ENCODE data around the gene IDH1. TPM values are rescaled to one million over a fixed set of nuclear protein-coding genes. Genes with fewer than 3 reads are reported as not detected.
"Not testable (repeated sequence)": the region's sequence is repeated elsewhere in the genome, so short reads cannot be mapped to it uniquely, and the experiment has no call there.

The IDH1 gene
- total and polyA plus RNA-seq, 10 of the 15 experiments (the other 5 are each of a cell fraction or from before 2014, with no cell fraction given), result 39.0 to 114 (median 55.0) TPM

DNA sequence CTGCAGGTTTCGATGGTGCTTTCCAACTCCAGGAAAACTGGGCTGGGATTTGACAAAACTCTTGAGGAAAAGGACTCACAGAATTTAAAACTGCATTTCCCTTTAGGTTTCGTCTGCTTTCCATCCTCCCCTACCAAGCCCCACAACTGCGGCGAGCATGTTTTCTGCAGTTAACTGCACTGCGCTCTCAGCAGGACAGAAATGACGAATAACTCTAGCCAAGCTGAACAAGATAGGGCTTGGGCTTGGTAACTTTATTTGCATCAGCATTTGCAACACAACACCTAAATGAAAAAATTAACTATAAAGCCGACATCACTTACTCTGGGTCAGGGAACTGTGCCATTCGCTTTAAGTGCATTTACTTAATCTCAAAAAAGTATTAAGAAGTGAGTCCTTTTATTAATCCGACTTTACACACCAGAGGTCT is 10.5 kb upstream of the IDH1 start (continued):
- TF ChIP-seq, protein P1, sequence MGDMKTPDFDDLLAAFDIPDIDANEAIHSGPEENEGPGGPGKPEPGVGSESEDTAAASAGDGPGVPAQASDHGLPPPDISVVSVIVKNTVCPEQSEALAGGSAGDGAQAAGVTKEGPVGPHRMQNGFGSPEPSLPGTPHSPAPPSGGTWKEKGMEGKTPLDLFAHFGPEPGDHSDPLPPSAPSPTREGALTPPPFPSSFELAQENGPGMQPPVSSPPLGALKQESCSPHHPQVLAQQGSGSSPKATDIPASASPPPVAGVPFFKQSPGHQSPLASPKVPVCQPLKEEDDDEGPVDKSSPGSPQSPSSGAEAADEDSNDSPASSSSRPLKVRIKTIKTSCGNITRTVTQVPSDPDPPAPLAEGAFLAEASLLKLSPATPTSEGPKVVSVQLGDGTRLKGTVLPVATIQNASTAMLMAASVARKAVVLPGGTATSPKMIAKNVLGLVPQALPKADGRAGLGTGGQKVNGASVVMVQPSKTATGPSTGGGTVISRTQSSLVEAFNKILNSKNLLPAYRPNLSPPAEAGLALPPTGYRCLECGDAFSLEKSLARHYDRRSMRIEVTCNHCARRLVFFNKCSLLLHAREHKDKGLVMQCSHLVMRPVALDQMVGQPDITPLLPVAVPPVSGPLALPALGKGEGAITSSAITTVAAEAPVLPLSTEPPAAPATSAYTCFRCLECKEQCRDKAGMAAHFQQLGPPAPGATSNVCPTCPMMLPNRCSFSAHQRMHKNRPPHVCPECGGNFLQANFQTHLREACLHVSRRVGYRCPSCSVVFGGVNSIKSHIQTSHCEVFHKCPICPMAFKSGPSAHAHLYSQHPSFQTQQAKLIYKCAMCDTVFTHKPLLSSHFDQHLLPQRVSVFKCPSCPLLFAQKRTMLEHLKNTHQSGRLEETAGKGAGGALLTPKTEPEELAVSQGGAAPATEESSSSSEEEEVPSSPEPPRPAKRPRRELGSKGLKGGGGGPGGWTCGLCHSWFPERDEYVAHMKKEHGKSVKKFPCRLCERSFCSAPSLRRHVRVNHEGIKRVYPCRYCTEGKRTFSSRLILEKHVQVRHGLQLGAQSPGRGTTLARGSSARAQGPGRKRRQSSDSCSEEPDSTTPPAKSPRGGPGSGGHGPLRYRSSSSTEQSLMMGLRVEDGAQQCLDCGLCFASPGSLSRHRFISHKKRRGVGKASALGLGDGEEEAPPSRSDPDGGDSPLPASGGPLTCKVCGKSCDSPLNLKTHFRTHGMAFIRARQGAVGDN (IDR thresholded peaks at IDR 0.05), result peak; percentile 83; the same call in 1 of the 2 replicates
- TF ChIP-seq CREB1 (IDR thresholded peaks at IDR 0.05; ENCODE audit: low read depth), result peak; percentile 82
- peak; percentile 72 for TF ChIP-seq GABPA (IDR thresholded peaks at IDR 0.05; ENCODE audit: low read depth)
- peak; percentile 65; the same call in 1 of the 2 replicates for TF ChIP-seq YY1 (IDR thresholded peaks at IDR 0.05; ENCODE audit: low read depth, low read length)
- peak; percentile 71; the same call in 1 of the 2 replicates for TF ChIP-seq CREM (IDR thresholded peaks at IDR 0.05; ENCODE audit: low read depth)
- TF ChIP-seq SIN3A (IDR thresholded peaks at IDR 0.05; ENCODE audit: low read depth, low read length), result 0 out of 2 replicates have a peak, but pooled peaks have one; percentile 3

DNA sequence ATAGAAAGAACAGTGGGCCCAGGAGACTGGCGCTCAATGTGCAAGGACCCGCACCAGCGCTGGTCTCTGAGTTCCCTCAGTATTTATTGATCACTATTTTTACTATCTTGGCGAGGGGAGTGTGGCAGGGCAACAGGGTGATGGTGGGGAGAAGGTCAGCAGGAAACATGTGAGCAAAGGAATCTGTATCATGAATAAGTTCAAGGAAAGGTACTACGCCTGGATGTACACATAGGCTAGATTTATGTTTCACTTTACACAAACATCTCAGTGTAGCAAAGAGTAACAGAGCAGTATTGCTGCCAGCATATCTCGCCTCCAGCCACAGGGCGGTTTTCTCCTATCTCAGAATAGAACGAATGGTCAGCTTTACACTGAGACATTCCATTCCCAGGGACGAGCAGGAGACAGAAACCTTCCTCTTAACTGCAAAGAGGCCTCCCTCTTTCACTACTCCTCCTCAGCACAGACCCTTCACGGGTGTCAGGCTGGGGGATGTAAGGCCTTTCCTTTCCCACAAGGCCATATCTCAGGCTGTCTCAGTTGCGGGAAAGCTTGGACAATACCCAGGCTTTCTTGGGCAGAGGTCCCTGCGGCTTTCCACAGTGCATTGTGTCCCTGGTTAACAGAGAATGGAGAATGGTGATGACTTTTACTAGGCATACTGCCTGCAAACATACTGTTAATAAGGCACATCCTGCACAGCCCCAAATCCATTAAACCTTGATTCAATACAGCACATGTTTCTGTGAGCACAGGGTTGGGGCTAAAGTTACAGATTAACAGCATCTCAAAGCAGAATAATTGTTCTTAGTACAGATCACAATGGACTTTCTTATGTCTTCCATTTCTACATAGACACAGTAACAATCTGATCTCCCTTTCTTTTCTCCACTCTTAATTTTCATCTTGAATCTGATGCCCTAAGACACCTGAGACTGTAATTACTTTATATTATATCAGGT is 2.3 kb upstream of the IDH1 start:
- intact Hi-C loops (cut with micrococcal nuclease; ENCODE audit: unreplicated experiment); H3K9me3 ChIP-seq (replicated peaks; ENCODE audit: control insufficient read depth, insufficient read depth, low read length); H4K20me1 ChIP-seq (ENCODE audit: control insufficient read depth, insufficient read depth); H3K4me3 ChIP-seq; H3K4me1 ChIP-seq (ENCODE audit: control insufficient read depth, insufficient read depth, low read length); H3K4me2 ChIP-seq (ENCODE audit: control insufficient read depth, insufficient read depth); FAIRE-seq; H3K36me3 ChIP-seq (ENCODE audit: control insufficient read depth in 2 of 2, insufficient read depth in 2 of 2, low read length in 1 of 2); H3K27me3 ChIP-seq (replicated peaks in 1 of 2; ENCODE audit: control insufficient read depth in 2 of 2, insufficient read depth in 2 of 2, low read length in 1 of 2); DNase-seq (ENCODE audit: low read depth, low spot score); POLR2A ChIA-PET; H3K79me2 ChIP-seq (ENCODE audit: control insufficient read depth, insufficient read depth, low read length); H3K9ac ChIP-seq (ENCODE audit: control insufficient read depth, insufficient read depth, low read length); H3K27ac ChIP-seq (ENCODE audit: control insufficient read depth, insufficient read depth); H2AFZ ChIP-seq (ENCODE audit: control insufficient read depth, low read depth, low read length); BruUV-seq (replicated peaks); ATAC-seq: not testable (repeated sequence)
- RAD21 ChIA-PET (ENCODE audit: unreplicated experiment), result interaction anchor here (0.8 to 6.5 kb wide), 3 partner anchors 9 to 82 kb away, joined by 3 to 35 read pairs (median 4); partner anchors contain the start of gene PIKFYVE
- WGBS (ENCODE audit: insufficient coverage, insufficient replicate concordance, low lambda C conversion rate, missing lambda C conversion rate), result 78% methylated on average over 12 of the region's 12 CpGs
- in situ Hi-C loops (cut with MboI), result loop anchor here (10.0 kb wide), 1 partner anchor 632 kb away; the partner anchor contains the start of gene METTL21A
- CTCF ChIA-PET, result interaction anchor here (1.3 to 5.6 kb wide), 6 partner anchors 10 to 82 kb away, joined by 3 to 69 read pairs (median 5); partner anchors contain the start of gene PIKFYVE
- SMC1A ChIA-PET (ENCODE audit: uncharacterized antibody, unreplicated experiment), result interaction anchor here (0.6 to 6.7 kb wide), 5 partner anchors 8 to 178 kb away, joined by 3 to 37 read pairs (median 3); partner anchors contain the start of gene PIKFYVE
